Activated naive CD8-positive, alpha-beta T cell treated with anti-CD3 and anti-CD28 coated beads, Interleukin-2, amount 10 ng/mL, durations not matched to agents 7 days and 5 days (primary cell): ENCODE data around the gene MIAT. TPM values are rescaled to one million over a fixed set of nuclear protein-coding genes. Genes with fewer than 3 reads are reported as not detected.

ENCODE experiments used
- ATAC-seq: fragments of 150-1000 bp; cut with Tn5 transposase; one replicate; pipeline ENCODE4 v1.10.0; 2021; ENCODE audit warnings: low read depth, moderate library complexity
- POLR2A ChIA-PET: fragments of 350-600 bp; sonication (Branson Sonifier 250); formaldehyde crosslinking; loops from one replicate; lab custom pipeline; 2021; ENCODE audit warnings: antibody characterized with exemption; lab: Charles Lee
- DNase-seq: peaks from one replicate; pipeline ENCODE4 v3.0.0; 2021
- H3K27ac Mint-ChIP-seq: one replicate; pipeline ENCODE4 v1.8.0; 2022; ENCODE audit warnings: mild to moderate bottlenecking, mixed read lengths
- H3K27me3 Mint-ChIP-seq: one replicate; pipeline ENCODE4 v1.8.0; 2022; ENCODE audit warnings: mild to moderate bottlenecking, moderate library complexity, mixed read lengths
- H3K36me3 Mint-ChIP-seq: one replicate; pipeline ENCODE4 v1.8.0; 2021; ENCODE audit warnings: mild to moderate bottlenecking, mixed read lengths
- H3K4me1 Mint-ChIP-seq: one replicate; pipeline ENCODE4 v1.8.0; 2021; ENCODE audit warnings: mixed read lengths
- H3K4me3 Mint-ChIP-seq: one replicate; pipeline ENCODE4 v1.8.0; 2022; ENCODE audit warnings: mild to moderate bottlenecking, moderate library complexity, mixed read lengths
- H3K9me3 Mint-ChIP-seq: one replicate; pipeline ENCODE4 v1.8.0; 2021; ENCODE audit warnings: mixed read lengths
- total RNA-seq, 2 experiments: library from RNA; stranded (reverse); gene quantifications; one replicate each; pipeline ENCODE4 v1.2.3, GENCODE V29; 2021

Gene MIAT
- total RNA-seq, 2 experiments from 2014 or later, result 190 to 229 TPM

- Mint-ChIP-seq H3K4me3 (no peak overlapping the region), H3K36me3 (no peaks in the 10 kb centered on the region), H3K27me3 (peaks cover 6% of the 10 kb centered on the region), H3K9me3 (no peaks in the 10 kb centered on the region), H3K4me1 (peaks cover 18% of the 10 kb centered on the region), H3K27ac (no peak overlapping the region)
- POLR2A ChIA-PET, result no interaction called here
- ATAC-seq (no peak), DNase-seq (no peak)
Measured at GRCh38 chr22:26618455-26618854, 38.9 kb upstream of the MIAT start.

DNA sequence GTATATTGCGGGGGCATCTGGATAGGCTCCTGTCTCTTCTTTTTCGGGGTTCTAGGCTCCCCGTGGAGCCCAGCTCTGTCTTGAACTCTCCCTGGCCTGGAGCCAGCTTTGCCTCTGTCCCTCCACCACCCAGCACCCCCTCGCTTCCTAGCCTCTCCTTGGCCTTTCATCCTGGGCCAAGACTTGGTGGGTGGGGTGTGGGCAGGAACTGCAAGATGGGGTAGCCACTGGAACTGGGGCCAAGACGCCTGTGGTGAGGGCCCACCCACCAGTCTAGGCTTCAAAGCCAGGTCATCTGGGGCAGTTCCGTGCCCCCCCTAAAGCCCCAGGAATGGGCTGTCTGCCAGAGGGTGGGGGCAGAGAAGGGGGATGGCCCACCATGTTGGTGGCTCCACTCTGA, 37.9 kb upstream of the MIAT start:
- no peak for DNase-seq
- POLR2A ChIA-PET, result no interaction called here
- H3K27ac Mint-ChIP-seq, result no peak overlapping the region
- peaks cover 18% of the 10 kb centered on the region for H3K4me1 Mint-ChIP-seq
- H3K4me3 Mint-ChIP-seq, result no peak overlapping the region
- H3K9me3 Mint-ChIP-seq, result peaks cover 4% of the 10 kb centered on the region
- H3K27me3 Mint-ChIP-seq, result peaks cover 4% of the 10 kb centered on the region
- no peaks in the 10 kb centered on the region for H3K36me3 Mint-ChIP-seq
- ATAC-seq, result no peak

- no peak overlapping the region for H3K4me3 Mint-ChIP-seq
- H3K4me1 Mint-ChIP-seq, result peaks cover 17% of the 10 kb centered on the region
- peaks cover 4% of the 10 kb centered on the region for H3K27me3 Mint-ChIP-seq
- no peak for ATAC-seq
- POLR2A ChIA-PET, result interaction anchor here (0.7 kb wide), 1 partner anchor 35 kb away, joined by 6 read pairs; no protein-coding TSS in a partner anchor
- DNase-seq, result no peak
- H3K36me3 Mint-ChIP-seq, result no peaks in the 10 kb centered on the region
- H3K27ac Mint-ChIP-seq, result no peak overlapping the region
- peaks cover 4% of the 10 kb centered on the region for H3K9me3 Mint-ChIP-seq
Measured at GRCh38 chr22:26620197-26620596, 37.2 kb upstream of the MIAT start.

DNA sequence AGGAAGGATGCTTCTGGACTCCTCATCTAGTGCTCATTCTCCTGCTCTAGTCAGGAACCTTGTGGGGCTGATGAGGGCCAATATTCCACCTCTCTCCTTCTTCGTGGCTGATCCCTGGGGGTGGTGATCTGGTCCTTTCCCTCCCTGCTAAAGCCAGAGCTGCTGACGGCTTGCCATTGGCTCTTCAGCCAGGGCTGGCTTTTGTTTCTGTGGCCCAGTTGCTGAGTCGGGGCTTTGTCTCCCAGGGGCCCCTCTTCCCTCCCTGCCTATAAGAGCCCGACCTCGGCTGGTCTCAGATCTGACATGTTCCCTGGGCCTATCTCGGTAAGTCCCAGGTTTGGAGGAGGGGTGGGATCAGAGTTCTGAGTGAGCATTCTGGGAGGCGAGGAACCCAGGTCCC, 35.7 kb upstream of the MIAT start, which contains the start of gene CRYBA4:
TSS of gene CRYBA4 (plus strand) at position 301 of the 400 bp plus-strand sequence. CDS start 634 bp downstream, outside the sequence.
- ATAC-seq (no peak), DNase-seq (no peak)
- Mint-ChIP-seq H3K4me3 (no peak within 1 kb of the TSS), H3K9me3 (peaks cover 4% of the 10 kb centered on the region), H3K4me1 (peaks cover 8% of the 10 kb centered on the region), H3K27me3 (no peaks in the 10 kb centered on the region), H3K27ac (no peak within 1 kb of the TSS), H3K36me3 (no peaks in the 10 kb centered on the region)
- POLR2A ChIA-PET, result interaction anchor here (0.9 kb wide), 1 partner anchor 45 kb away, joined by 6 read pairs; no protein-coding TSS in a partner anchor

GRCh38 chr22:26623984-26624383, 33.4 kb upstream of the MIAT start:
- ATAC-seq, result no peak
- H3K4me3 Mint-ChIP-seq, result no peak overlapping the region
- no peaks in the 10 kb centered on the region for H3K27me3 Mint-ChIP-seq
- peaks cover 4% of the 10 kb centered on the region for H3K9me3 Mint-ChIP-seq
- H3K4me1 Mint-ChIP-seq, result peaks cover 8% of the 10 kb centered on the region
- POLR2A ChIA-PET, result no interaction called here
- H3K36me3 Mint-ChIP-seq, result no peaks in the 10 kb centered on the region
- no peak overlapping the region for H3K27ac Mint-ChIP-seq
- DNase-seq, result no peak

- DNase-seq (no peak), ATAC-seq (no peak)
- Mint-ChIP-seq H3K4me1 (peaks cover 8% of the 10 kb centered on the region), H3K9me3 (peaks cover 4% of the 10 kb centered on the region), H3K4me3 (no peak overlapping the region), H3K36me3 (no peaks in the 10 kb centered on the region), H3K27me3 (no peaks in the 10 kb centered on the region), H3K27ac (no peak overlapping the region)
- POLR2A ChIA-PET, result no interaction called here
Measured at GRCh38 chr22:26624803-26625202, 32.6 kb upstream of the MIAT start.

GRCh38 chr22:26629988-26630761, 27.2 kb upstream of the MIAT start:
- POLR2A ChIA-PET, result interaction anchor here (0.7 kb wide), 1 partner anchor 11 kb away, joined by 3 read pairs; no protein-coding TSS in a partner anchor
- no peaks in the 10 kb centered on the region for H3K27me3 Mint-ChIP-seq
- ATAC-seq, result no peak
- no peaks in the 10 kb centered on the region for H3K36me3 Mint-ChIP-seq
- H3K9me3 Mint-ChIP-seq, result no peaks in the 10 kb centered on the region
- no peak overlapping the region for H3K4me3 Mint-ChIP-seq
- no peak overlapping the region for H3K27ac Mint-ChIP-seq
- H3K4me1 Mint-ChIP-seq, result peaks cover 13% of the 10 kb centered on the region
- no peak for DNase-seq

GRCh38 chr22:26631282-26631681, 26.1 kb upstream of the MIAT start:
- ATAC-seq (no peak), DNase-seq (no peak)
- Mint-ChIP-seq H3K36me3 (no peaks in the 10 kb centered on the region), H3K4me3 (no peak overlapping the region), H3K27me3 (no peaks in the 10 kb centered on the region), H3K4me1 (peaks cover 13% of the 10 kb centered on the region), H3K27ac (no peak overlapping the region), H3K9me3 (no peaks in the 10 kb centered on the region)
- POLR2A ChIA-PET, result no interaction called here

- peaks cover 8% of the 10 kb centered on the region for H3K4me1 Mint-ChIP-seq
- ATAC-seq (no peak), DNase-seq (no peak)
- no peaks in the 10 kb centered on the region for H3K9me3 Mint-ChIP-seq
- POLR2A ChIA-PET, result interaction anchor here (0.6 to 0.9 kb wide), 2 partner anchors 9 to 87 kb away, joined by 4 read pairs; no protein-coding TSS in a partner anchor
- H3K27ac Mint-ChIP-seq, result no peak overlapping the region
- H3K4me3 Mint-ChIP-seq, result no peak overlapping the region
- H3K36me3 Mint-ChIP-seq, result no peaks in the 10 kb centered on the region
- H3K27me3 Mint-ChIP-seq, result no peaks in the 10 kb centered on the region
Measured at GRCh38 chr22:26632422-26633155, 24.8 kb upstream of the MIAT start.

DNA sequence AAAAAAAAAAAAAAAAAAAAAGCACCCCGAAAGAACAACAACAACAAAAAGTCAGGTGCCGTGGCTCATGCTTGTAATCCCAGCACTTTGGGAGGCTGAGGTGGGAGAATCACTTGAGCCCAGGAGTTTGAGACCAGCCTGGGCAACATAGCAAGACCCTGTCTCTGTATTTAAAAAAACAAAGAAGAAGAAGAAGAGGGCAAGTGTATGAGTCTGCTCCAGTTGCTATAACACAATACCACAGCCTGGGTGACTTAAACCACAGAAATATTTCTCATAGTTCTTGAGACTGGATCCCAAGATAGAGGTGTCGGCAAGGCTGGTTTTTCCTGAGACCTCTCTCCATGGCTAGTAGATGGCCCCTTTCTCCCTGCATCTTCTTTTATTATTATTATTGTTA, 23.2 kb upstream of the MIAT start:
- peaks cover 12% of the 10 kb centered on the region for H3K4me1 Mint-ChIP-seq
- H3K9me3 Mint-ChIP-seq, result no peaks in the 10 kb centered on the region
- H3K4me3 Mint-ChIP-seq, result no peak overlapping the region
- no peak for ATAC-seq
- no peak overlapping the region for H3K27ac Mint-ChIP-seq
- H3K27me3 Mint-ChIP-seq, result no peaks in the 10 kb centered on the region
- POLR2A ChIA-PET, result no interaction called here
- no peak for DNase-seq
- H3K36me3 Mint-ChIP-seq, result no peaks in the 10 kb centered on the region

GRCh38 chr22:26635117-26635516, 22.3 kb upstream of the MIAT start:
- no peak overlapping the region for H3K4me3 Mint-ChIP-seq
- H3K9me3 Mint-ChIP-seq, result no peaks in the 10 kb centered on the region
- no peak overlapping the region for H3K27ac Mint-ChIP-seq
- DNase-seq (no peak), ATAC-seq (no peak)
- no peaks in the 10 kb centered on the region for H3K27me3 Mint-ChIP-seq
- POLR2A ChIA-PET, result no interaction called here
- H3K36me3 Mint-ChIP-seq, result no peaks in the 10 kb centered on the region
- H3K4me1 Mint-ChIP-seq, result peaks cover 12% of the 10 kb centered on the region

GRCh38 chr22:26636296-26636695, 21.1 kb upstream of the MIAT start:
- Mint-ChIP-seq H3K36me3 (no peaks in the 10 kb centered on the region), H3K27me3 (no peaks in the 10 kb centered on the region), H3K27ac (no peak overlapping the region), H3K4me3 (no peak overlapping the region), H3K4me1 (peaks cover 19% of the 10 kb centered on the region), H3K9me3 (no peaks in the 10 kb centered on the region)
- DNase-seq (no peak), ATAC-seq (no peak)
- POLR2A ChIA-PET, result interaction anchor here (0.5 kb wide), 1 partner anchor 136 kb away, joined by 9 read pairs; no protein-coding TSS in a partner anchor
